Liver (tissue), 3 donors: ENCODE data around the gene MYOG.

Experiments
- ATF3 ChIP-seq: IDR thresholded peaks from 2 replicates; pipeline ENCODE4 v1.6.1; 2016; ENCODE audit warnings: antibody characterized with exemption
- CTCF ChIP-seq: fragments of 150-350 bp; IDR thresholded peaks from 2 replicates; pipeline ENCODE4 v1.5.1; 2017; ENCODE audit warnings: improper control_type of control experiment, low read depth, low read length; ENCODE audit not compliant: missing input control
- MAX ChIP-seq: IDR thresholded peaks from 2 replicates; pipeline ENCODE4 v1.6.1; 2016; ENCODE audit warnings: antibody characterized with exemption
- NR2F2 ChIP-seq: IDR thresholded peaks from 2 replicates; pipeline ENCODE4 v1.6.1; 2016; ENCODE audit warnings: antibody characterized with exemption
- RAD21 ChIP-seq, 2 donors: IDR thresholded peaks; 2 replicates each; pipeline ENCODE4 v1.6.1; 2016; ENCODE audit warnings: antibody characterized with exemption in 2 of 2, mild to moderate bottlenecking in 2 of 2
- SP1 ChIP-seq: IDR thresholded peaks from 2 replicates; pipeline ENCODE4 v1.6.1; 2018; ENCODE audit warnings: antibody characterized with exemption, mild to moderate bottlenecking
- YY1 ChIP-seq: IDR thresholded peaks from 2 replicates; pipeline ENCODE4 v1.6.1; 2016; ENCODE audit warnings: antibody characterized with exemption, mild to moderate bottlenecking
- TF ChIP-seq, protein P1 (sequence below): IDR thresholded peaks from 2 replicates; pipeline ENCODE4 v1.6.1; 2016; ENCODE audit warnings: antibody characterized with exemption, mild to moderate bottlenecking
- donor health status: healthy.
- donor health status: healthy.

DNA sequence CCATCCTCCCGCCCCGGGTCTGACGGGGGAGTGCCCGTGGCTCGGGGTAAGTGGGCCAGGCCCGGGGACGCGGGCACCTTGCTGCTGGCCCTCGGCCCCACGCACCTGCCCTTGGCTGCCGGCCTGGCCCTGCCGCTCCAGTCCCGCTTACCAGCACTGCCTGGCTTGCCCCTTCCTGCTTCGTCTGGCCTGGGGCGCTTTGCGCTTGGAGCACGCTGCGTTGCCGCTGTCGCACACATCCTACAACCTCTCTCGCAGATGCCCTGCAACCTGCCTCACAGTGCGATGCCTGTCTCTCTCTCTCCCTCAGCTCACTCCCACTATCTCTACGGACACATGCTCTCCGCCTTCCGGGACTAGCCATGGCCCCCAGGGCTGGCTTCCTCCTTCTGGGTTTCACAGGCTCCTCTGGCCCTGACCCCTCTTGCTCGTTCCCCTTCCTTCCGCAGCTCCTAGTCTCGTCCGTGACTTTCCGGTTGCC is 9.7 kb downstream of the MYOG start:
- TF ChIP-seq NR2F2, result peak; percentile 64
- TF ChIP-seq CTCF, result no peak
- TF ChIP-seq RAD21 (IDR thresholded peaks at IDR 0.05), result no peak
- no peak for TF ChIP-seq ATF3
- no peak for TF ChIP-seq SP1
- TF ChIP-seq, protein P1, sequence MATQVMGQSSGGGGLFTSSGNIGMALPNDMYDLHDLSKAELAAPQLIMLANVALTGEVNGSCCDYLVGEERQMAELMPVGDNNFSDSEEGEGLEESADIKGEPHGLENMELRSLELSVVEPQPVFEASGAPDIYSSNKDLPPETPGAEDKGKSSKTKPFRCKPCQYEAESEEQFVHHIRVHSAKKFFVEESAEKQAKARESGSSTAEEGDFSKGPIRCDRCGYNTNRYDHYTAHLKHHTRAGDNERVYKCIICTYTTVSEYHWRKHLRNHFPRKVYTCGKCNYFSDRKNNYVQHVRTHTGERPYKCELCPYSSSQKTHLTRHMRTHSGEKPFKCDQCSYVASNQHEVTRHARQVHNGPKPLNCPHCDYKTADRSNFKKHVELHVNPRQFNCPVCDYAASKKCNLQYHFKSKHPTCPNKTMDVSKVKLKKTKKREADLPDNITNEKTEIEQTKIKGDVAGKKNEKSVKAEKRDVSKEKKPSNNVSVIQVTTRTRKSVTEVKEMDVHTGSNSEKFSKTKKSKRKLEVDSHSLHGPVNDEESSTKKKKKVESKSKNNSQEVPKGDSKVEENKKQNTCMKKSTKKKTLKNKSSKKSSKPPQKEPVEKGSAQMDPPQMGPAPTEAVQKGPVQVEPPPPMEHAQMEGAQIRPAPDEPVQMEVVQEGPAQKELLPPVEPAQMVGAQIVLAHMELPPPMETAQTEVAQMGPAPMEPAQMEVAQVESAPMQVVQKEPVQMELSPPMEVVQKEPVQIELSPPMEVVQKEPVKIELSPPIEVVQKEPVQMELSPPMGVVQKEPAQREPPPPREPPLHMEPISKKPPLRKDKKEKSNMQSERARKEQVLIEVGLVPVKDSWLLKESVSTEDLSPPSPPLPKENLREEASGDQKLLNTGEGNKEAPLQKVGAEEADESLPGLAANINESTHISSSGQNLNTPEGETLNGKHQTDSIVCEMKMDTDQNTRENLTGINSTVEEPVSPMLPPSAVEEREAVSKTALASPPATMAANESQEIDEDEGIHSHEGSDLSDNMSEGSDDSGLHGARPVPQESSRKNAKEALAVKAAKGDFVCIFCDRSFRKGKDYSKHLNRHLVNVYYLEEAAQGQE, result no peak
- no peak for TF ChIP-seq YY1
- no peak for TF ChIP-seq MAX
